Smooth muscle cell (in vitro differentiated cells): ENCODE results near the gene BLTP3B. TPM values are rescaled to one million over a fixed set of nuclear protein-coding genes. Genes with fewer than 3 reads are reported as not detected.

Experiments
- DNase-seq: peaks from one replicate; lab custom pipeline; 2025; ENCODE audit not compliant: unreplicated experiment; lab: John Stamatoyannopoulos, UW
- H2AFZ ChIP-seq: fragments of 200-600 bp; sonication (generic); 2 replicates; pipeline ENCODE4 v1.6.0; 2016; ENCODE audit warnings: antibody characterized with exemption, low read depth, mild to moderate bottlenecking
- H3F3A ChIP-seq: fragments of 200-600 bp; sonication (generic); 2 replicates; pipeline ENCODE4 v1.6.0; 2017; ENCODE audit warnings: antibody characterized with exemption, low read depth
- H3K27ac ChIP-seq: fragments of 200-600 bp; sonication (generic); 2 replicates; pipeline ENCODE4 v1.5.1; 2016; ENCODE audit warnings: low read depth, mild to moderate bottlenecking
- H3K27me3 ChIP-seq: fragments of 200-600 bp; sonication (generic); 2 replicates; pipeline ENCODE4 v1.6.1; 2016; ENCODE audit warnings: low read depth, mild to moderate bottlenecking
- H3K36me3 ChIP-seq: fragments of 200-600 bp; sonication (generic); 2 replicates; pipeline ENCODE4 v1.5.1; 2016; ENCODE audit warnings: low read depth
- H3K4me1 ChIP-seq: fragments of 200-600 bp; sonication (generic); 2 replicates; pipeline ENCODE4 v1.5.1; 2016; ENCODE audit warnings: low read depth
- H3K4me2 ChIP-seq: fragments of 200-600 bp; sonication (generic); 2 replicates; pipeline ENCODE4 v1.6.0; 2016; ENCODE audit warnings: mild to moderate bottlenecking
- H3K4me3 ChIP-seq: fragments of 200-600 bp; sonication (generic); 2 replicates; pipeline ENCODE4 v1.5.1; 2016; ENCODE audit warnings: mild to moderate bottlenecking
- H3K79me2 ChIP-seq: fragments of 200-600 bp; sonication (generic); 2 replicates; pipeline ENCODE4 v1.6.0; 2016; ENCODE audit warnings: low read depth, mild to moderate bottlenecking
- H3K9ac ChIP-seq: fragments of 200-600 bp; sonication (generic); 2 replicates; pipeline ENCODE4 v1.6.0; 2016; ENCODE audit warnings: low read depth
- H3K9me3 ChIP-seq: fragments of 200-600 bp; sonication (generic); replicated peaks from 2 replicates; pipeline ENCODE4 v1.5.1; 2016; ENCODE audit warnings: low read depth
- H4K20me1 ChIP-seq: fragments of 200-600 bp; sonication (generic); 2 replicates; pipeline ENCODE4 v1.6.0; 2016; ENCODE audit warnings: low read depth
- CTCF ChIP-seq: fragments of 200-600 bp; sonication (generic); IDR thresholded peaks from 2 replicates; pipeline ENCODE4 v1.5.1; 2017; ENCODE audit warnings: borderline replicate concordance, mild to moderate bottlenecking, antibody characterized with exemption; ENCODE audit not compliant: insufficient read depth, poor library complexity, severe bottlenecking
- WGBS: methylation state at CpG from one replicate; pipeline ENCODE4 v1.1.7; 2016; ENCODE audit warnings: low lambda C conversion rate; 5-methylcytosine and 5-hydroxymethylcytosine counted together
- polyA plus RNA-seq: library from polyadenylated mRNA; unstranded; fragments of >200 nt; fragmentation: Nextera tagmentation; extraction: Ambion mirVana; gene quantifications from 2 replicates; pipeline ENCODE4 v1.2.1, GENCODE V29; 2016
- total RNA-seq: library from RNA; depleted of rRNA; stranded (reverse); fragments of >200 nt; gene quantifications from 2 replicates; pipeline ENCODE4 v1.2.3, GENCODE V29; 2014

The BLTP3B gene
- total and polyA plus RNA-seq, 2 experiments from 2014 or later: 8.5 to 34.0 TPM

- Histone ChIP-seq H3K4me3 (no peak overlapping the region), H3K36me3 (no peaks in the 10 kb centered on the region), H3K9ac (no peak overlapping the region), H4K20me1 (no peaks in the 10 kb centered on the region), H3K27me3 (no peaks in the 10 kb centered on the region), H3K27ac (no peak overlapping the region), H3F3A (no peaks in the 10 kb centered on the region), H3K4me2 (no peak overlapping the region), H2AFZ (no peak overlapping the region), H3K4me1 (no peaks in the 10 kb centered on the region), H3K79me2 (no peaks in the 10 kb centered on the region), H3K9me3 (no peaks in the 10 kb centered on the region)
- 97% methylated on average over 2 of the region's 2 CpGs for WGBS
- no peak for DNase-seq
- TF ChIP-seq CTCF: no peak
These were observed 9.1 kb upstream of the BLTP3B start for GRCh38 chr12:100151769-100152168.

GRCh38 chr12:100146252-100146651 is 3.6 kb upstream of the BLTP3B start:
- peaks cover 7% of the 10 kb centered on the region for H3F3A ChIP-seq
- DNase-seq: no peak
- no peak overlapping the region for H3K9ac ChIP-seq
- H2AFZ ChIP-seq: no peak overlapping the region
- no peaks in the 10 kb centered on the region for H4K20me1 ChIP-seq
- H3K9me3 ChIP-seq: no peaks in the 10 kb centered on the region
- no peak overlapping the region for H3K4me2 ChIP-seq
- WGBS: 100% methylated on average over 2 of the region's 2 CpGs
- H3K27me3 ChIP-seq: no peaks in the 10 kb centered on the region
- no peak for TF ChIP-seq CTCF
- peaks cover 2% of the 10 kb centered on the region for H3K4me1 ChIP-seq
- no peak overlapping the region for H3K4me3 ChIP-seq
- H3K36me3 ChIP-seq: no peaks in the 10 kb centered on the region
- no peaks in the 10 kb centered on the region for H3K79me2 ChIP-seq
- no peak overlapping the region for H3K27ac ChIP-seq

GRCh38 chr12:100145643-100146042 is 3.0 kb upstream of the BLTP3B start:
- peaks cover 11% of the 10 kb centered on the region for H3F3A ChIP-seq
- peaks cover 6% of the 10 kb centered on the region for H3K79me2 ChIP-seq
- no peak overlapping the region for H2AFZ ChIP-seq
- H3K9me3 ChIP-seq: no peaks in the 10 kb centered on the region
- H3K4me2 ChIP-seq: no peak overlapping the region
- H3K36me3 ChIP-seq: no peaks in the 10 kb centered on the region
- no peaks in the 10 kb centered on the region for H4K20me1 ChIP-seq
- no peak overlapping the region for H3K4me3 ChIP-seq
- no peak overlapping the region for H3K27ac ChIP-seq
- H3K4me1 ChIP-seq: peaks cover 7% of the 10 kb centered on the region
- no peaks in the 10 kb centered on the region for H3K27me3 ChIP-seq
- no peak overlapping the region for H3K9ac ChIP-seq
- 93% methylated on average over 7 of the region's 7 CpGs for WGBS
- no peak for TF ChIP-seq CTCF
- no peak for DNase-seq

- Histone ChIP-seq H3K9ac (peak overlapping the region; percentile 99), H3K9me3 (no peaks in the 10 kb centered on the region), H3F3A (peaks cover 12% of the 10 kb centered on the region), H2AFZ (peak overlapping the region; percentile 92), H3K4me2 (peak overlapping the region; percentile 87), H3K4me1 (peaks cover 7% of the 10 kb centered on the region), H4K20me1 (peaks cover 30% of the 10 kb centered on the region), H3K36me3 (no peaks in the 10 kb centered on the region), H3K79me2 (peaks cover 40% of the 10 kb centered on the region), H3K4me3 (peak overlapping the region; percentile 94), H3K27ac (peak overlapping the region; percentile 99), H3K27me3 (no peaks in the 10 kb centered on the region)
- peak; percentile 60 for DNase-seq
- TF ChIP-seq CTCF: no peak
- under 1% methylated on average over 71 of the region's 86 CpGs for WGBS
These were observed 450 bp downstream of the BLTP3B start for GRCh38 chr12:100141998-100142850.
